NCI-H2196 (cell line): ENCODE data around the gene B3GALNT1.
"Not testable (repeated sequence)": the region's sequence is repeated elsewhere in the genome, so short reads cannot be mapped to it uniquely, and the experiment has no call there.

Experiments used
- DNase-seq: peaks from one replicate; lab custom pipeline; 2025; ENCODE audit not compliant: unreplicated experiment; lab: John Stamatoyannopoulos, UW

B3GALNT1 gene

DNA sequence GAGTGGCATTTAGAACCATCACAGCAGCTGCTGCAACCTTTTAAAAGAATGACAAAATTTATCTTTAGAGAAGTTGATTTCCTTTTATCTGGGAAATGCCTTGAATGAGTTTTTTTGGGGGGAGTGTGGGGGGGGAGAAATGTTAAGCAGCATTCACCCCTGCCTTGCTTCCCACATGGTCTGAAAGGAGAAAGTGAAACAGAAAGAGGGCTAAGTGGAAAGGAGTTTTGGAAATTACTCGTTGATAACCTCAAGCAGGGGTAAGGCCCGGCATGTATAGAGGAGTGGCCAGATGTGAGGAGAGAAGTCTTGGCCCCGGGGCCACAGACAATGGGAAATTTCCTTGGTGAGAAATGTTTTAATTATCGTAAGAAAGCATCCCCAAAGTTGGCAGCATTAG, 23.5 kb downstream of the B3GALNT1 start:
- no peak for DNase-seq

DNA sequence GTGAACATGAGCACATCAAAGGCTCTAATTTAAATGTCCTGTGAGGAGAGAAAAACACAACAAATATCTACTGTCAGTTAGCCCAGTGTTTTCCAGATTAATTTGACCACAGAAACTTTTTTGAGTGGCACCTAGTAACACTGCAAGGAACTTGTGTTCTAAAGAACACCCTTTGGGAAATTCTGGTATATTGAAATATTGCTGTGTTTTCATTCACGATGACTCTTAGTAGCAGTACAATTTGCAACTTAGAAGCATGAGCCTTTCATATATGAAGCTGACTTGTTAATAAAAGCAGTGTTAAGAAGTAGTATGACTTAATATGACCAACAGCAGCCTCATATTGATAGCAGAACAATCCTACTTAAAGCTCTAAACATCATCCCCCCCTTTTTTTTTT, 32.0 kb downstream of the B3GALNT1 start:
- no peak for DNase-seq

DNA sequence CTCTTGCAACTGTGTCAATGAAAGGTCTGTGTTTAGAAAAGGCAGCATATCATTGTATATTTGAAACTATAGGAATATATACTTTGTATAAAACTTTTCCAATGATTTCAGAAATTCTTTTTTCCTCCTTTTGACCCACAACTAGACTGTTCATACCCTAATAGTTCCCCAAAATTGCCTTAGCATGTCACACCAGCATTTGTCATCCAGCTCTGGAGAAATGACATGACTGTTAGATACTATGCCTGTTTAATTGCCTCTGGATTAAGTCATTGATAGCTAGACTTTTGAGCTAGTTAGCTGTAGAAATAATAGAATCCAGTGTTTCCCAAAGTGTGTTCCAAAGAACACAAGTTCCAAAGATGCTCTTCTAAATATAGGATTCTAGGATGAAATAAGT, 32.4 kb downstream of the B3GALNT1 start:
- DNase-seq = no peak

DNA sequence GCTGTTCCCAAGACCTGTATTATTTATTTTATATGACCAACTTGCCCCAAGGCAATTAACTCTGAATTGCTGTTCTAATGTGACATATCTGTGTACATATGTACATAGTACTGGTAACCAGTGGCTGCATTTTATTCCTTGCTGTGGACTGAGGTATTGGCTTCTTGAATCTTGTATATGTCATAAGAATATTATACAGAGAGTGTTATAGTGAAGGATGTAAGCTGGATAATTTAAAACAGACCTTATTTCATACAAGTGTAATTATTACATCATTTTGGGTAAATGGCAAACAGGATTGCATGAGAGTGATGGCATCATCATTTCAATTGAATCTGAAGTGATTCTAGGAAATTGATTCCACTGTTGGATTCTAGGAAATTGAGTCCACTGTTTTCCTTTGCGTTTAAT, 32.9 kb downstream of the B3GALNT1 start:
- no peak for DNase-seq

DNA sequence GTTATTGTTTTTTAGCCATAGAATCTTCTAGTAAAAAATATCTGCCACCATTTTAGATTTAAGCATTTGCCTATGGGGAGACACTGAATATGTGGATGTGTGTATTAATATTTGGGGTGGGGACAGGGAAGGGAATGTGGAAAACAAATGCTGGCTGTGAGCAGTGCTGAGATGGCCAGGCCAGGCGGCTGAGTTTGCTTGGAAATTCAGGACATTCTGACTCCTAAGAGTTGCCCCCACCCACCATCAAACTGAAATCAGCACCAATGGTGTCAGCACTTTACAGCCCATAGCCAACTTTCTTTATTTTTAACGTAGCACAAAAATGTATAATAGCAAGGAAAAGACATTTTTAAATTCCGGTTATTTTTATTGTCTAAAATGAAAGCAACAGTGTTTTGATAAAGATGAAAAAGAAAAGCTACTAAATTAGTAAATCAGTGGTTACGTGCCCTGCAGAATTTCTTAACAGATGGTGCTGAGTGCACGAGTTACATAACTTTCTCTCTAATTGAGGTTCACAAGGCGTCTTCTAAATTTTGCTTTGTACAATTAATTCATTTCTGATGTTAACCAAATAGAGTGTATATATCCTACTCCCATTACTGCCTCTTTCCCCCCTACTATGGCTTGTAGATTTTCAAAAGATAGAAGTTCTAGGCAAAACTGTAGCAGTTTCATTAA, 34.0 kb downstream of the B3GALNT1 start:
- no peak for DNase-seq

DNA sequence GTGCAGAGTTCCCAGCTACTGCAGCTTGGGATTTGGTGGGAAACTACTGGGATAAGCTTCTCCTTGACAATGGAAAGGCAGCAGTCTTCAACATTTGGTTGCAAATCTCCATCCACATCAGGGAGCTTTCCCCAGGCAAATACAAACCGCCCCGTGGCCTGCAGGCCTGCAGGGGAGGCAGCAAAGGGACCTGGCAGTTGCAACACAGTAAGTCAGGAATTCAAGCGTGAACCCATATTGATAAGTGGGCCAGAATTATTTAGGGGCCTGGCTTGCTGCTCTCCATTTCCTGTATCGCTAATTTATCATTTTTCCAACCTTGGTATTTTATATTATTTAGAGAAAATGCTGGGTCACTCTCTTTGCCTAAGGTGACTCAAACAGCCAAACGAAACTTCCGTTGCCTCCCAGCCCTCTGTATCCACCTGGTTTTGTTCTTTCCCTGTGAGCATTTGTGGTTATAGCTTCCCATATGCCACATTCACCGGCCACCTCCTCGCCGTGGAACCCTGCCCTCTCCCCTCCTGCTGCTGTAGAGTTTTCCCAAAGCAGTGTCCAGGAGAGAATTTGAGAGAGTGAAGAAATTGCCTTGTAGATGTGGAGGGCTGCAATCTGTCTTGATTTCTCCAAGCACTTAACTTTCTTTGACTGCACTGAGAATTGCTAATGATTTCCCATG, 34.8 kb downstream of the B3GALNT1 start:
- no peak for DNase-seq

DNA sequence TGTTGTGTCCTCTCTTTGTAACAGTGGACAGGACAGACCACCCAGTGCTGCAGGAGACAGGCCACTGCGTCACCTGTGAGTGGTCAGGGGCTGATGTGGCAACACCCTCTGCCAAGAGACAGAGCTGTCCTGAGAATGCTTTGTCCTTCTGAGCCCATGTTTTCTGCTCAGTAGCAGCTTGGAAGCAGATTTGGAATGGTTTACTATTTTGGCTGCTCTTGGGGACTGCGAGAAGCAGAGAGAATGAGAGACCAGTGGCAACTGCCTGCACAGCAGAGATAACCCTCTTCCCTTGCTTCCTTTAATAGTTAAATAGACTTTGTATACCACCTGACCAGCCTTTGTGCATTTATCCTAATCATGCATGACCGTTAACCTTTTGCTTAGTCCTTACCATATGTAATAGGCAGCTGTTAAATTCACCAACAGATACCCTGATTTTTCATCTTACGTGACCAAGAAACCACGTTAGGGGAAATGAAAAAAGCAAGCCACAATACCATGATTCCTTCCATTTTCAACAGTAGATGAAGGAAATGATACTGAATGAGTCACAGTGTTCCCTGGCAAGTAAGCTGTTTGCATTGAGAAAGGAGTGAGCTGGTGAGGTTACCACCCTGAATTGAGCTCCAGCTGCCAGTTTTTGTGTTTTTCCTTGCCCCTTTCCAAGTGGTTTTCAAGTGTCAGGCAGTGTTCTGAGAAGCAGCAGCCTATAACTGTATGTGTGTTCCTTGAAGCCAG, 35.5 kb downstream of the B3GALNT1 start:
- DNase-seq = peak; percentile 75

DNA sequence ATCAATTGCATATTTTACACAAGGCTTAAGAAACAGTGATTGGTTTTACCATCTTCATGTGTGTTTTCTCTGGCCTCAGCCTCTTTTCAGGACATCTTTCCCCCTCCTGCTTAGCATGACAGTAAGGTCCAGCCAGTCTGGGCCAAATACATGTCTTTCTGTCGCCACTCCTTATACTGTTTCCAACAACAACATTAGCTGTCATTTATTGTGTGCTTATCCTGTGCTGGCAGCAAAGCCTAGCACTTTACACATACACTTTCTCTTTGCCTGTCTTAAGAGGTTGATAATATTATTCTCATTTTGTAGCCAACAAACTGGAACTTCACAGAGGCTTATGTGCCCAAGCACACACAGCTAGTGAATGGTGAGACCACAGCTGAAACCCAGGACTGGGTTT, 37.8 kb downstream of the B3GALNT1 start:
- no peak for DNase-seq

DNA sequence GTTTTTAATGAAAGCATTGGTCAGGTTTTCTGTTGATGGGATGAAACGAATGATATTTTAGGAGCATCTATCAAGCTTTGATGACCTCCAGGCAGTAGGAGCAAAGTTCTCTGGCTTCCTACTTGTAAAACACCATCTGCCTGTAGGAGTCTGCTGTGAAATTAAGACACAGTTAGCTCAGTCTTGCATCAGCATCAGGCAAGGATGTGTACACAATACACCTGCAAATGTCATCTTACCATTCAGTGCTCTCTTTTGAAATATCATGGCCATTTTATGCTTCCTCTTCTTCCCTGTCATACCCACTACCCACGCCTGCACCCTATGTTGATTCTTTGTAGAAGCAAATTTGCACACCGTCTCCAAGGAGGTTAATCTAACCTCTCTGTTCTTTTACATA, 38.2 kb downstream of the B3GALNT1 start:
- no peak for DNase-seq

DNA sequence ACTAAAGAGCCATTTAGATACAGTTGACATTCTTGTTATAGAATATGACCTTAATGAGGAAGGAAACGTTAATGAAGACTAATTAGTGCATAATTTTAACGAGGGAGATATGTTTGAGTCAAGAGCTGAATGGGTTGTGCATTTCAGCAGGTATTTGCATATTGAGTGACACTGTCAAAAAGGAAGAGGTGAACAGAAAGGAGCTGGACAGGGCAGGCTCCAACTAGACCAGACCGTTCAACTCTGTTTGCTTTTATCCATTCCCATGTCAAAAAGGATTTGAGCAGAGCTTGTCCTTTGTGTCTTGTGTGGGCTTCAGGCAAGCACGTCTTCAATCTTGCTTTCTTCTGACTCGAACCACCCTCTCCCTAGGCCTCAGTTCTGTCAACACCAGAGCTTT, 40.7 kb downstream of the B3GALNT1 start:
- no peak for DNase-seq

DNA sequence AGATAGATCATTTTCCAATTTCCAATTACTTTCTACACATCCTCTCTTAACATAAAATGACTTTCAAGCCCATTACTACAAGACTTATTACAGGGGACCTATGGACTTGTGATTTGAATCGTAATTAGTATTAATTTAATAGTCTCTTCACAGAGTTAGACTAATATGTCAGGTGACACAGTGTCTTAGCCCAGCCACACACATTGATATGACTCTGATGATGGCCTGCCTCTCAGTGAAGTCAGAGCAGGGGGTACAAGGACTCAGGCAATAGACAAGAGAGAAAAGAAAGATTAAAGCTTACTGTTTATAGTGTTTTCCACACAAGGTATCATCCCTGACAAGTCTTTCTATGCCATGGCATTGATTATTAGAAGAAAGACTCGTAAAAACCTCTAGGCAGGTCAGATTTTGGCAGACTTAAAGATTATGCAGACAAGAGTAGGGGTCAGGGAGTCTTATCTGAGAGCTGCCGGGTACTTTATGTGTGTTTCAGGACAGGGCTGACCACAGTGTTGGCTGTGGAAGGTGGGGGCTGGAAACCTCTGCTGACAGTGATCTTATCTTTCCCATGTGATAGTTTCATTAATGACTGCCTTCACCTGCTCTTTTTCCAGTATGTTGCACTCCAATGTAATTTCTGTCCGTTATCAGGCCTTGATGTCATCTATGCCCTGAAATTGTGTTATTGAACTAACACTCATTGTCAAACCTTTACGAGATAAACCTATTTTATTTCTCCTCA, 50.1 kb downstream of the B3GALNT1 start:
- DNase-seq = no peak

DNA sequence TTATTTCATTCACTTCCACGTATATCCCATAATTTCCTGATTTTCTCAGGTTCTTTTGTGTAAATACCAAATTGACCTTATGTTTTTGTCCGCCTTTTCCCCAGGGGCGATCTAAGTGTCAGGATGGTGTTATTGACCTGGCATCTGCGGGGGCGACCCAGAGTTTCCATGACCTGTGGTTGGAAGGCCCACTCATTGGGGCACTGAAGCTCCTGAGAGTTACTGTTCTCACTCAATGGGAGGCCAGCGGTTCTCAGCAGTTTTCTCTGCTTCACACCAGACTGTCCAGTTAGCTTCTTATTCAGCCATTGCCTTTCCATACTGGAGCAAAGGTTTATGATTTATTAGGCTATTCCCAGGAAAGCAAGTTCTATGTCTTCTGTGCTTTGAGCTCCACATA, 53.3 kb downstream of the B3GALNT1 start:
- no peak for DNase-seq

DNA sequence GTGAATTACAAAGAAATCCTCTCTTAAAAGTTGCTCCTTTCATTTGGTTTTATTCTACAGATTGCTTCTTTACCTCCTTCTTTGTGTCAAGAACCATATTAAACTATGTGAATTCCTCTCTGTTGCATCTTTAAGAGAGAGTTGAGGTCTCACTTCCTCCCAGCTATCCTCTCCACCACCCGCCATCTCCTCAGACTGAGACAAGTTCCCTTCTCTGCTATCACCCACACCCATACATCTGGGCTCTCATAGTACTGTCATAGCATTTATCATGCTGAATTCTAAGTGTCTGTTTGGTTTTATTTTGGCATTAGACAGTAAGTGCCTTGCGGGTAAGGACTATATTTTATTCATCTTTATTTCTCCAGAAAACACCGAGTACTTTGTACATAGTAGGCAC, 54.2 kb downstream of the B3GALNT1 start:
- DNase-seq = no peak

DNA sequence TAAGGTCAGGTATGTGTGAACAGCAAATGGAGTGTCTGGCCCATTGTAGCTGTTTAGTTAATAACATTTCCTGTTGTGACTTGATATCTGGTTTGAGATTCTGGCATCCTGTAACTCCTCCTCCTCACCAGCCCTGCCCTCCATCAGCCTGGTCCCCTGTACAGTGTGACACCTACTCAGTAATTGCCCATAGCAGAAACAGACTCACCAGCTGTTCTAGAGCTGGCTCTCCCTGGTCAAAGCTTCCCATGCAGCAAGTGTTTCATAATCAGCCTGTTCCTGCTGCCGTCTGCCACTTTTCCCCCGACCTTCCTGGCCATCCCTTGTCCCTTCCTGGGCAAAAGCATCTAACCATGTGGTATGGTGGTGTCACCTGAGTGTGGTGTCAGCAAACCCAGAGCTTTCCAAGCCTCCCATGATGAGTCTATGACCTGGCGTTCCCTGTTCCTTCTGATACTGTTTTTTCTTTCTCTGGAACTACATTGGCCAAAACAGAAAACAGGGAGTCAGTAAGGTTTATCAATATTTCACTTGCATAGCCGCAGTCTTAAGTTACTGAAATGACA, 55.4 kb downstream of the B3GALNT1 start:
- no peak for DNase-seq

DNA sequence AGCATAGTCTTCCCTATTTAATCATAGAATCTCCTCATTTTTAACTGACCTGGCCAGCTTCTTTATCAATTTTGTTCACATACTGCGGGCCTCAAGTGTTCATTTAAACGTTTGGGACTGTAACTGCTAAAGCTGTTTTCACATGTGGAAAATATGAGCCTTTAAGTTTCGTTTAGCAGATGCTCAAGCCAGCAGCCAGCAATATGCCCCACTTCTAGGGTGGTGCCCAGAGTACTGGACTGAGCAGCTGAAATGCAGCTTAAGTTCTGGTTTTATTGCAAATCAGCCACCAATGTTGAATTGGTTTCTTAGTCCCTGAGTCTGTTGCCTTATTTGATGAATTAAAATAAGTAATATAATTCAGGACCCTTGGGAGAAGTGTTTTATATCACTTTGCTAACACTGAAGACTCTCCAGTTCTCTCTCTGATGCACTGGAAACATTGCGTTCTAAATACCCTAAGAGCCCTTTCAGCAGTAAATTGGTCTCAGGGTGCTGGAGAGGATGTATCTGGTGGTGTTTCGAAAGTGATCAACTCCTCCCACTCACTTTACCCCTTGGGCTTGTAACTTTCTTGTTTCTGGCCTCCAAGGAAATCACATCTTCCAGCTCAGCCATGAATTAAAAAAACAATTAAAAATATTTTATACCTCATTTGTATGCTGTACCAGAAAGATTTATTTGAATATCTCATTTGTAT, 61.7 kb downstream of the B3GALNT1 start:
- no peak for DNase-seq

DNA sequence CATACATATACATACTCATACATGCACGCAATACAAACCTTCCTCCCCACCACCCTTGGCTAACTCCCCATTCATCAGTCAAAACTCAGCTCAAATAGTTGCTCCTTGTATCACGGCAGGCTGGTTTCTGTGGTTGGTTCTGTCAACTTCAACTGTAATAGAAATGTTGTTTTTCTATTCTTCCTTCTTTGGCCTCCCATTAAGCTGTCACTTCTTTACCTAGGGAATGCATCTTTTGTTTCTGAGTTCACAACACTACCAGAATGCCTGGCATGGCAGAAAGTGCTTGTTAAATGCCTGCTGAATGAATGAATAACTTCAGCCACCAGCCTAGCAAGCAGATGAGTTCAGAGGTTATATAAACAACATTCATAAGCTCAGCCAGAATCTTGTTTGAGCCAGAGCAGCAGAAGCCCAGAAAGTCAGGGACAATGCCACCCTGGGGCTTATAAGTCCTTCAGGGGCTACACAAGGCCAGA, 63.1 kb downstream of the B3GALNT1 start:
- no peak for DNase-seq

DNA sequence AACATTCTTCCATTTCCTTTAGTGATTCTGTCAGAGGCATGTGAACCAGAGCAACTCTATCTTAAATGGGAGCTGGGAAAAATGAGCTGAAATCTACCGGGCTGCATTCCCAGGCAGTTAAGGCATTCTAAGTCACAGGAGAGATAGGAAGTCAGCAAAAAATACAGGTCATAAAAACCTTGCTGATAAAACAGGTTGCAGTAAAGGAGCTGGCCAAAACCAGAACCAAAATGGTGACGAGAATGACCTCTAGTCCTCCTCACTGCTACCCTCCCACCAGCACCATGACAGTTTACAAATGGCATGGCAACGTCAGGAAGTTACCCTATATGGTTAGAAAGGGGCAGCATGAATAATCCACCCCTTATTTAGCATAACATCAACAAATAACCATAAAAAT, 66.4 kb downstream of the B3GALNT1 start:
- no peak for DNase-seq

DNA sequence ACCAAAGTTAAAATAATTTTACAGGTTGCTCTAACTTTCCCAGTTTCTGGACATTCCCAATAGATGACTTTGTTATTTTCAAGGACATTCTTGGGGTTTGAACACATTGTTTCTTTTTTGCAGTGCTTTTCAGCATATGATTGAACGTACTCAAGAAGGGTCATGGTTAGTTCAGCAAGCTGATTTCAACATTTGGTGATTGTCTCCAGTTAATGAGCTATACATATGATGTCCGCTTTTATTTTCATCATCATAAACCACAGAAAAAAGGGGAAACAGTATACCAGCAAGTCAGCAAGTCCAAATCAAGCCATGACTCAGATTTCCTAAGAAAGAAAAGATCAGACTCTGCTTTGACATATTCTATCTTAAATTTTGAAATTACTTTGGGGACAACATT, 69.4 kb downstream of the B3GALNT1 start:
- no peak for DNase-seq

DNA sequence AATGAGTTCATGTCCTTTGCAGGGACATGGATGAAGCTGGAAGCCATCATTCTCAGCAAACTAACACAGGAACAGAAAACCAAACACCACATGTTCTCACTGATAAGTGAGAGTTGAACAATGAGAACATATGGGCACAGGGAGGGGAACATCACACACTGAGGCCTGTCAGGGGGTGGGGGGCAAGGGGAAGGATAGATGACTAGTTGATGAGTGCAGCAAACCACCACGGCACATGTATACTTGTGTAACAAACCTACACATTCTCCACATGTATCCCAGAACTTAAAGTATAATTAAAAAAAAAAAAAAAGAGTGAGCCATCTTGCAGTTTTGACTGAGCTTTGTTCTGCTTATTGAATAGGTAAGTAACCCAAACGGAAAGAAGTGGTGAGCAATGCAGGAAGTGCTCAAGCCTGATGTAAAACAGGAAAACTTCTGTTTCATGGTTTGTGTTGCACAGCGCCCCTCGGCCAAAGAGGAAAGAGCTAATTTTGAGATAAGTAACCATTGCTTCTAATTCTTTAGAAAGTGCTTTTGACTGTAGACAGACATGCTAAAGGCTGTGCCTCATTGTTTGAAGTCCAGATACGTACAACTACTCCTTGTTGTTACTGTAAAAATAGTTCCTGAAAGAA, 70.1 kb downstream of the B3GALNT1 start:
- not testable (repeated sequence) for DNase-seq
